Measurements from ENCODE around the gene NCEH1. TPM values are rescaled to one million over a fixed set of nuclear protein-coding genes. Genes with fewer than 3 reads are reported as not detected.

NCEH1 gene
- total and polyA plus RNA-seq, 10 of the 15 experiments (the other 5 are each of a cell fraction or from before 2014, with no cell fraction given): 1.8 to 8.1 (median 4.5) TPM

- Histone ChIP-seq H3K4me2 (ENCODE audit: control insufficient read depth, insufficient read depth) (no peak overlapping the region), H3K4me3 (no peak overlapping the region), H3K79me2 (ENCODE audit: control insufficient read depth, insufficient read depth, low read length) (no peaks in the 10 kb centered on the region), H4K20me1 (ENCODE audit: control insufficient read depth, insufficient read depth) (no peaks in the 10 kb centered on the region), H3K4me1 (ENCODE audit: control insufficient read depth, insufficient read depth, low read length) (no peaks in the 10 kb centered on the region), H2AFZ (ENCODE audit: control insufficient read depth, low read depth, low read length) (no peak overlapping the region), H3K9me3 (replicated peaks; ENCODE audit: control insufficient read depth, insufficient read depth, low read length) (no peaks in the 10 kb centered on the region; the same call in 2 of the 3 replicates), H3K36me3 (ENCODE audit: control insufficient read depth in 2 of 2, insufficient read depth in 2 of 2, low read length in 1 of 2) (no peaks in the 10 kb centered on the region), H3K9ac (ENCODE audit: control insufficient read depth, insufficient read depth, low read length) (no peak overlapping the region), H3K27me3 (replicated peaks in 1 of 2; ENCODE audit: control insufficient read depth in 2 of 2, insufficient read depth in 2 of 2, low read length in 1 of 2) (no peaks in the 10 kb centered on the region), H3K27ac (ENCODE audit: control insufficient read depth, insufficient read depth) (no peak overlapping the region)
- ChIA-PET RAD21 (ENCODE audit: unreplicated experiment) (interaction anchor here (0.9 to 2.2 kb wide), 5 partner anchors 13 to 29 kb away, joined by 3 to 9 read pairs (median 4); no protein-coding TSS in a partner anchor), CTCF (interaction anchor here (1.0 to 4.6 kb wide), 12 partner anchors 9 to 160 kb away, joined by 3 to 24 read pairs (median 6); no protein-coding TSS in a partner anchor), SMC1A (ENCODE audit: uncharacterized antibody, unreplicated experiment) (interaction anchor here (0.6 to 3.0 kb wide), 8 partner anchors 9 to 290 kb away, joined by 3 to 10 read pairs (median 4); no protein-coding TSS in a partner anchor), POLR2A (interaction anchor here (0.9 kb wide), 1 partner anchor 8 kb away, joined by 4 read pairs; no protein-coding TSS in a partner anchor)
- no TSS peak for BruUV-seq (replicated peaks)
- ATAC-seq (no peak), FAIRE-seq (no peak), DNase-seq (ENCODE audit: low read depth, low spot score) (no peak)
- TF ChIP-seq SMAD1 (IDR thresholded peaks at IDR 0.05; ENCODE audit: low read depth, partially characterized antibody) (no peak), CBFB (IDR thresholded peaks at IDR 0.05; ENCODE audit: low read depth) (no peak)
- WGBS (ENCODE audit: insufficient coverage, insufficient replicate concordance, low lambda C conversion rate, missing lambda C conversion rate): 21% methylated on average over 2 of the region's 2 CpGs
- in situ Hi-C loops (cut with MboI): no loop called here
- intact Hi-C loops (cut with micrococcal nuclease; ENCODE audit: unreplicated experiment): no loop called here
These were observed 88.7 kb downstream of the NCEH1 start for GRCh38 chr3:172622156-172622555.

- no peak overlapping the region for H3K27ac ChIP-seq (ENCODE audit: control insufficient read depth, insufficient read depth)
- no peaks in the 10 kb centered on the region for H3K79me2 ChIP-seq (ENCODE audit: control insufficient read depth, insufficient read depth, low read length)
- H4K20me1 ChIP-seq (ENCODE audit: control insufficient read depth, insufficient read depth): no peaks in the 10 kb centered on the region
- FAIRE-seq (no peak), DNase-seq (ENCODE audit: low read depth, low spot score) (no peak), ATAC-seq (no peak)
- H3K4me1 ChIP-seq (ENCODE audit: control insufficient read depth, insufficient read depth, low read length): peaks cover 3% of the 10 kb centered on the region; the same call in 1 of the 2 replicates
- no peak overlapping the region for H3K4me3 ChIP-seq
- SMC1A ChIA-PET (ENCODE audit: uncharacterized antibody, unreplicated experiment): interaction anchor here (0.5 to 1.5 kb wide), 4 partner anchors 9 to 19 kb away, joined by 3 read pairs; no protein-coding TSS in a partner anchor
- H2AFZ ChIP-seq (ENCODE audit: control insufficient read depth, low read depth, low read length): no peak overlapping the region
- no peaks in the 10 kb centered on the region for H3K27me3 ChIP-seq (replicated peaks in 1 of 2; ENCODE audit: control insufficient read depth in 2 of 2, insufficient read depth in 2 of 2, low read length in 1 of 2)
- no peak overlapping the region for H3K9ac ChIP-seq (ENCODE audit: control insufficient read depth, insufficient read depth, low read length)
- H3K4me2 ChIP-seq (ENCODE audit: control insufficient read depth, insufficient read depth): no peak overlapping the region
- 62% methylated on average over 3 of the region's 3 CpGs for WGBS (ENCODE audit: insufficient coverage, insufficient replicate concordance, low lambda C conversion rate, missing lambda C conversion rate)
- H3K9me3 ChIP-seq (replicated peaks; ENCODE audit: control insufficient read depth, insufficient read depth, low read length): peaks cover 12% of the 10 kb centered on the region; the same call in 2 of the 3 replicates
- H3K36me3 ChIP-seq (ENCODE audit: control insufficient read depth in 2 of 2, insufficient read depth in 2 of 2, low read length in 1 of 2): no peaks in the 10 kb centered on the region
- in situ Hi-C loops (cut with MboI) (no loop called here), intact Hi-C loops (cut with micrococcal nuclease; ENCODE audit: unreplicated experiment) (no loop called here)
- CTCF ChIA-PET: interaction anchor here (0.7 to 1.2 kb wide), 2 partner anchors 11 to 156 kb away, joined by 3 to 4 read pairs; no protein-coding TSS in a partner anchor
- BruUV-seq (replicated peaks): no TSS peak
- RAD21 ChIA-PET (ENCODE audit: unreplicated experiment): interaction anchor here (1.3 to 1.6 kb wide), 2 partner anchors 9 to 22 kb away, joined by 3 to 4 read pairs; no protein-coding TSS in a partner anchor
- POLR2A ChIA-PET: no interaction called here
- TF ChIP-seq HDAC2 (IDR thresholded peaks at IDR 0.05): no peak
- TF ChIP-seq SKIL (IDR thresholded peaks at IDR 0.05; ENCODE audit: low read depth, poor library complexity, severe bottlenecking): no peak
- TF ChIP-seq CHD2 (IDR thresholded peaks at IDR 0.05; ENCODE audit: borderline replicate concordance, low read depth, low read length): no peak
- no peak for TF ChIP-seq RBBP5 (conservative IDR thresholded peaks at IDR 0.05)
- no peak for TF ChIP-seq ZBTB40 (IDR thresholded peaks at IDR 0.05; ENCODE audit: borderline replicate concordance)
These were observed 92.9 kb downstream of the NCEH1 start for GRCh38 chr3:172617976-172618375.
